Measurements from ENCODE around the gene AQP9. TPM values are rescaled to one million over a fixed set of nuclear protein-coding genes. Genes with fewer than 3 reads are reported as not detected.
A peak's percentile ranks its signal among the peaks of the same experiment; 100 is the strongest.

Gene AQP9
- total RNA-seq, 4 donors from 2014 or later = 12.2 to 56.8 (median 36.3) TPM

GRCh38 chr15:58212909-58213526, 74.8 kb downstream of the AQP9 start:
- DNase-seq (ENCODE audit: low spot score) = no peak
- ATAC-seq (ENCODE audit: low FRiP score) = peak; percentile 22
- TF ChIP-seq CTCF (IDR thresholded peaks at IDR 0.05) = no peak

GRCh38 chr15:58213587-58214338, 75.6 kb downstream of the AQP9 start:
- TF ChIP-seq CTCF (IDR thresholded peaks at IDR 0.05) = no peak
- ATAC-seq (ENCODE audit: low FRiP score) (peak; percentile 64), DNase-seq (ENCODE audit: low spot score) (no peak)

- DNase-seq (ENCODE audit: low spot score) = no peak
- no peak for TF ChIP-seq CTCF (IDR thresholded peaks at IDR 0.05)
- no peak for ATAC-seq (ENCODE audit: low FRiP score)
Observed at GRCh38 chr15:58214591-58215340, 76.6 kb downstream of the AQP9 start.

- ATAC-seq (ENCODE audit: low FRiP score) (no peak), DNase-seq (ENCODE audit: low spot score) (no peak)
- TF ChIP-seq CTCF (IDR thresholded peaks at IDR 0.05) = no peak
Observed at GRCh38 chr15:58217460-58217859, 79.3 kb downstream of the AQP9 start.

- TF ChIP-seq CTCF (IDR thresholded peaks at IDR 0.05) = no peak
- ATAC-seq (ENCODE audit: low FRiP score) (no peak), DNase-seq (ENCODE audit: low spot score) (no peak)
Observed at GRCh38 chr15:58221591-58222241, 83.5 kb downstream of the AQP9 start.

- no peak for DNase-seq (ENCODE audit: low spot score)
- no peak for ATAC-seq (ENCODE audit: low FRiP score)
- no peak for TF ChIP-seq CTCF (IDR thresholded peaks at IDR 0.05)
Observed at GRCh38 chr15:58222679-58223078, 84.5 kb downstream of the AQP9 start.
